DMS114 treated with DMSO at 0.1 percent for 48 hours (cell line): Measurements from ENCODE around the gene SCAPER.

Source experiments
- DNase-seq: peaks from one replicate; lab custom pipeline; 2025; ENCODE audit not compliant: unreplicated experiment; lab: John Stamatoyannopoulos, UW

SCAPER gene

GRCh38 chr15:76682833-76683232 lies 222.3 kb downstream of the SCAPER start:
- DNase-seq: no peak

DNA sequence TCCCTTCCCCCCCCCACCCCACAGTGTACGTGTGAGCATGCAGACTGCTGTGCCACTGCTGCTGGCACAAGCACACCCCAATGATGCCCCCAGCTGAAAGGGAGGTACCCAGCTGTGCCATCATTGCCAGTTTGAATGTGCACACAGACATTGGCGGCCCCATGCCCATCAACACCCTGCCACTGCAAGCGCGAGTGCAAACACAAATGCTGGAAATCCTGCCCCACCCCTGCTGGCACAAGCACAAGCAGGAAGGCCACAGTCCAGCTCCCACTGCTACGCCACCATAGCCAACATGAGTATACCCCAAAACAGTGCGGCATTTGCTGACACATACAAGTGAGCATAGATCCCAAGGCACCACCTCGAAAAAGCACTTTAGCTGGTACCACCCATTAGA lies 222.9 kb downstream of the SCAPER start:
- DNase-seq: no peak

DNA sequence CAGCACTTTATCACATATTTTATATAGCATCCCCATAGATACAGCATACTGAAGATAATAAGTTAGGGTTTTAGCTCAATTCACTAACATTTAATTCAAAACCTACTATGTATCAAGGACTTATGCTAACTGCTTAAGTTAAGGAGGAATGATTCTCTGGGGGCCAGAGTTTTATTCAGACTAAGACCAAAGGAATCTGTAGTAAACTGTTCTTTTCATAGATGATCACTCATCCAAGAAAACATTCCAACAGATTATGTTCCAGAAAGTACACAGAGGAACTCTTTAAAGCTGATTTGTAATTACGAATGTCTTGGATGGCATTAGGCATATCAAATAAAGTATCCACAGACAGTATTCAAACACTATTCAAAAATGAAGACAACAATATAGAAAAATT lies 226.4 kb downstream of the SCAPER start:
- no peak for DNase-seq

GRCh38 chr15:76674883-76675282 lies 230.3 kb downstream of the SCAPER start:
- DNase-seq: no peak

- DNase-seq: no peak
Measured at GRCh38 chr15:76669521-76670207, 235.5 kb downstream of the SCAPER start.

DNA sequence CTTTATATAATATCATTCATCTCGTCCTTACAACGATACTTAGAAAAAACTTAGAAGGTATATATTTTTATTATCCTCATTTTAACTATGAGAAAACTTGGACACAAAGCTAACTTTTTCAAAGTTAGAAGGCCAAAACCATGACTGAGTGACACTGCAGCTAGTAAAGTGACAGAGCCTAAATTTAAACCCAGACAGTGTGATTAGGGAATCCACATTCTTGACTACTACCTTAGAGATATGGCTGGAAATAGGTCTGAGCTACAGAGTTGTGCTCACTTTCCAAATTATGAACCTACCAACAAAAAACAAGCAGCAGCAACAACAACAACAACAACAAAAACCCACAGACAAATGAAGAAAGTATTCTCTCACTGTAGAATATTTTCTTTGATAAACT lies 236.2 kb downstream of the SCAPER start:
- no peak for DNase-seq

GRCh38 chr15:76667943-76668715 lies 237.0 kb downstream of the SCAPER start:
- DNase-seq: no peak

DNA sequence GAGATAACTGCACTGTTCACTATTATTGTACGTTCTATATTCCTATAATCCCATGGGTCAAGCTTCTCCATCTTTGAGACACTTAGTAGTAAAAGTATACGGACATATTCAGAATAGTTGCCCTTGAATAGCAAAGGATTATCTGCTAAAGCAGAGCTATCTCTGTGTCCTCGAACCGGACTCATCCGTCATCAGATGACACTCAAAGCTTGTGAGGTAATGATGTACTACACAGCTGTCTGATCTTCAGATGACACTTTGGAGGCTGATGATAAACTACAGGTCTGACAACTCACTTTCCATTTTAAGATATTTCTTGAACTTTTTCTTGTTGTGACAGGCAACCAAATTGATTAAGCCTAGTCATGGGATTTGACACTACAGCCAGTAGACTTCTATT lies 240.2 kb downstream of the SCAPER start:
- DNase-seq: no peak

DNA sequence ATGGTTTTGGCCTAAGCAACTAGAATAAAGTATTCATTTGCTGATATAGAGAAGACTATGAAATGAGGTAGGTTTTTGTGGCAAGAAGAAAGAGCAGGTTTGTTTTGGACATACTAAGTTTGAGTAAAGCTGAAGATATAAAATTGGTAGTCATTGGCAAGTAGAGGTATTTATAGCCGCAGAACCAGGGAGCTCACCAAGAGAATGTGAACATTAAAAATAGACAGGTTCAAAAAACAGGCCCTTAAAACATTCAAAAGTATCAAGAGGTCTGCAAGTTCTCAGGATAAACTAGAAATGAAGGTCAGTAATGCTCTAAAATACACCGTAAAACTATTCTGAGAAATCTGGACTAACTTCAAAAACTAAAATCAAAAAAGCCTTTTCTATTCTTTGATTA lies 240.7 kb downstream of the SCAPER start:
- no peak for DNase-seq

- DNase-seq: no peak
Measured at GRCh38 chr15:76663529-76663928, 241.6 kb downstream of the SCAPER start.

DNA sequence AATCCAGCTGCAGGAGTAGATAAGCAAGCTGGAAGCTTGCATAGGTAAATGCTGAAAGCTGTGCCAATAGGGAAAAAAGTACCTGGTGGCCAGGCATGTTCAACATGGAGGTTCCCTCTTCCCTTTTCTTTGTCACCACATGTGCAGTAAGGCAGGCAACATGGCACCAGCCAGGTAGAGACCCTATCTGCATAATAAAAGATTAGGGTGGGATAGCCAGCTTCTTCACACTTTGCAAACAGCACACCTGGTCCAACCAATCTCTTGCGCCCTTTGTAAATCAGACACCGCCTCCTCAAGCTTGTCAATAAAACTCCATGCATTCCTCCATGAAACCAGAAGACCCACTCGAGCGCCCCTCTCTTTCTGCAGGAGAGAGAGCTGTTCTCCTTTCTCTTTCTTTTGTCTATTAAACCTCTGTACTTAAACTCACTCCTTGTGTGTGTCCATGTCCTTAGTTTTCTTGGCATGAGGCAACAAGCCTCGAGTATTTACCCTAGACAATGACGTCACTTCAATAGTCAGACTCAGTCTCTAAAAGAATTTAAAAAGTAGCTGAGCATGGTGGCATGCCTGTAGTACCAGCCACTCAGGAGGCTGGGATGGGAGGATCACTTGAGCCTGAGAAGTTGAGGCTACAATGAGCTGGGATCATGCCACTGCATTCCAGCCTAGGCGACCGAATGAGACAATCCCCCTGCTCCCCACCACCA lies 256.3 kb downstream of the SCAPER start:
- no peak for DNase-seq

DNA sequence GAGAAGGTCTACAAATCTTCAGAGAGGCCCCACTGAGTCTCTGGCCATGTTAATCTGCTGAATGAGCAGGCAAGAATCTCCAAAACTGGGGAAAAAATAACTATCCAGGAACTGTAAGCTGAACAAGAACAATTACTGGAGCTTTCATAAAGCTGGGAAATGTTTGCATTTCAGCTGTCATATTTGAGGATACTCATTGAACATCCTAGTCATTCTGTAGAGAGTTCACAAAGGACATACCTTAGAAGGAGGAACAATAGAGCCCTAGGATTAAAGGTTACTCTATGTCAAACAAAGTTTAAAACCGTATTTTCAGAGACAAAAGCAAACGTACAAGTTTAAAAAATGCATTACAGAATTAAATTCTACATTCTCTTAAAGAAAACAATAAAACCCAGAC lies 257.5 kb downstream of the SCAPER start:
- DNase-seq: no peak

DNA sequence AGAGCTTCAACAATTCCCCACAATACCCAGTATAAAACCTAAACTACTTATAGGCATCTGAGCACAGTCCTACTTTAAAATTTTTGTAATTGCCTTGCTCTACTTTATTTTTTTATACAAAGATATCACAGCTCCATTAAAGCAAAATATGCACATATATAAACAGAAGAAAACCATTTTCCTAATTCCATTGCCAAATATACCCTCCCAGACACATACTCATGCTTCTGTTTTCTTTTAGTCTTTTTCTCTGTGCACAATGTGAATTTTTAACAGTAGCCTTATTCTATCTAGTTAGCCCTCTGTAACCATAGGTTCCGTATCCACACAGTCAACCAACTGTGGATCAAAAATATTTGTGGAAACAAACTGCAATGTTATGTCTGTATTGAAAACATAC lies 260.5 kb downstream of the SCAPER start:
- no peak for DNase-seq

DNA sequence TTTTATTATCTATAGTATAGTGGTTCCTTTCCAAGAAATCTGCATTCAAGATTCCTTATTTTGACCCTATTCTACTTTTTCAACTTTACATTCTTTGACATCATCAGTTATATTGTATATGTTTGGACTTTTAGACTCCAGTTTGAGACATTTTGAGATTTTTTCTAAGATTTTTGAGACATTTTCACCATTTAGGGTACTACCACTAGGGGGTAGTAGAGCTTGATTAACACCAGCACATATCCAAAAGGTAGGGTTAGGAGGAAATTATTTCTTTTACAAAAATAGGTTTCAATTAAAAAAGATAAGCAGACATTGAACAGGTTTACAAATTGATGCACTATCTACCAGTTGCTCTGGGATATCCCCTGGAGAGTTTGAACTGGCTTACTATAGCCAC lies 262.5 kb downstream of the SCAPER start:
- no peak for DNase-seq

DNA sequence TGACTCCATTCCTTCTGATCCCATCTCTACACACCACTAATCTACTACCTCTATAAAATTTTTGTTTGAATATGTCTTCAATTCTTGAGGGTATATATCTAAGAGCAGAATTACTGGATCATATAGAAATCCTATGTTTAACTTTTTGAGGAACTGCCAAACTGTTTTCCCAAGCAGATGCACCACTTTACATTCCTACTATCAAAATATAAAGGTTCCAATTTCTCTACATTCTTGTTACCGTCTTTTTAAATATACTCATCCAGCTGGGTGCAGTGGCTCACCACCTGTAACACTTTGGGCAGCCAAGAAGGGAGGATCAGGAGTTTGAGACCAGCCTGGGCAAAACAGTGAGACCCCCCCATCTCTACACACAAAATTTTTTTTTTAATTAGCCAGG lies 268.0 kb downstream of the SCAPER start:
- DNase-seq: no peak

DNA sequence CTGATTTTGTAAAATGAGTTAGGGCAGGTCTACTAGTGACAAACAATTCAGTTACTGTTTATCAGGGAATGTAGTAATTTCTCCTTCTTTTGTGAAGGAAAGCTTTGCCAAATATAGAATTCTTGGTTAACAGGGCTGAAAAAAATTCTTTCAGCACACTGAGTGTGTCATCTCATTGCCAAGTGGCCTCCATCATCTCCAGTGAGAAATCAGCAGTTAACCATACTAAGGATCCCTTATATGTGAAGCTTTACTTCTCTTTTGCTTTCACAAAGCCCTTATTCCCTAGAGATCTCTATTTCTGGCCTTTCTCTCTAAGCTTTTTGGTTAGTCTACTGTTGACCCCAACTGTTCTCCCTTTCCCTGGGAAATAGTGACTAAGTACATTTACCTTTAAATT lies 269.1 kb downstream of the SCAPER start:
- DNase-seq: no peak

DNA sequence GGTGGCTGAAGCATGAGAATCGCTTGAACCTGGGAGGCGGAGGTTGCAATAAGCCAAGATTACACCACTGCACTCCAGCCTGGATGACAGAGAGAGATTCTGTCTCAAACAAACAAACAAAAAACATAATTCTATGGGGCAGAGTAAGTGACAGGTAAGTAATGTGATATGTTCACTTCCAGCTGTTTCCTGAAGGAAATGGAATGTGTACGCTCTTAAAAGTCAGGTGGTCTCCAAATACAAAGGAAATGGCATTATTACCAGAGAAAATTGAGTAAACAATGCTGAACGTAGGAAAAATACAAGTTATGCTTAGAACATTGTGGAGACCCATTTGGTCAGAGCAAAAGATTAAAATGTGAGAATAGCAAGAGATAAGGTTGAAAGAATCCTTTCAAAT lies 278.5 kb downstream of the SCAPER start:
- DNase-seq: no peak

GRCh38 chr15:76625267-76625666 lies 279.9 kb downstream of the SCAPER start:
- DNase-seq: no peak

GRCh38 chr15:76614725-76615124 lies 290.4 kb downstream of the SCAPER start:
- no peak for DNase-seq

DNA sequence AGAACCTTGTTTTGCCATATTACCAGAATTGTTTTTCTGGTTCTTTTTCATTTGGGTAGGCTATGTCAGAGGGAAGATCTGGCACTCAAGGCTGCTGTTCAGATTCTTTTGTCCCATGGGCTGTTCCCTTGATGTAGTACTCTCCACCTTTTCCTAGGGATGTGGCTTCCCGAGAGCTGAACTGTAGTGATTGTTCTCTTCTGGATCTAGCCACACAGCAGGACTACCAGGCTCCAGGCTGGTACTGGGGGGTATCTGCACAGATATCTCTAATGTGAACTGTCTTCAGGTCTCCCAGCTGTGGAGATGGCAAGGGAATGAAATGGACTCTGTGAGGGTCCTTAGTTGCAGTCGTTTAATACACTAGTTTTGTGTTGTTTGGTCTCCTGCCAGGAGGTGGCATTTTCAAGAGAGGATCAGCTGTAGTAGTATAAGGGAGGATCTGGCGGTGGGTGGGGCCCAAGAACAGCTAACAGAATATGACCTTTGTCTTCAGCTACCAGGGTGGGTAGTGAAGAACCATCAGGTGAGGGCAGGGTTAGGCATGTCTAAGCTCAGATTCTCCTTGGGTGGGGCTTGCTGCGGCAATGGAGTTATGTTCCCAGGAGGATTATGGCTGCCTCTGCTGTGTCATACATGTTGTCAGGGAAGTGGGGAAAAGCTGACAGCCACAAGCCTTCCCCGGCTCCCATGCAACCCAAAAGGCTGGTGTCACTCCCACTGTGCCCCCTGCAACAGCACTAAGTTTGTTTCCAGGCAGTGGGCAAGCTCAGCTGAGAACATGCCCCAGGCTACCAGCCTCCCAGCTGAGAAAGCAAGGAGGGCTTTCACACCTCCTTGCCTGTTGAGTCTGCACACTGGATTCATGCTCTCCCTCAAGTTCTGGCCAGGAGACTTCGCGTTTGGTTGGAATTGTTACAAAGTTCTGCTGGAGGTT lies 316.1 kb downstream of the SCAPER start:
- no peak for DNase-seq

DNA sequence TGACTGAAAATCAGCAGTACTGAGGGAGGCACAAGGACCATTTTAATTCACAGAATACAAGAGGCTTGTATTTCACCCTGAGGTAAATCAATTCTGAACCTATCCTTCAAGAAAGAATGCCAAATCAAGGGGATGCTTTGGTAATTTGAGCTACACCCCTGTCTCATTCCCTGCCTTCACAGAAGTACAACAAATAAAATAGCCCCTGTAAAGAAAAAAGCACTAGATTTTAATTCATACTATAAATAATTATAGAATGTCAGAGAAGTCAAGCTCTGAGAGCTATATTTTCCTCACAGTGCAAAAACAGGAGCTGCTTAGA lies 319.6 kb downstream of the SCAPER start:
- DNase-seq: no peak
